MM.1S (cell line): ENCODE measurements around the gene IL27RA.

Source experiments
- CTCF ChIP-seq: fragments of 300-600 bp; sonication (generic); IDR thresholded peaks from 2 replicates; pipeline ENCODE4 v1.5.1; 2016; ENCODE audit warnings: antibody characterized with exemption, low read length, mixed read lengths
- EZH2 ChIP-seq: fragments of 300-600 bp; sonication (generic); optimal IDR thresholded peaks from 2 replicates; pipeline ENCODE3; 2017; ENCODE audit warnings: low read depth, mild to moderate bottlenecking, antibody characterized with exemption, low read length, mixed read lengths

DNA sequence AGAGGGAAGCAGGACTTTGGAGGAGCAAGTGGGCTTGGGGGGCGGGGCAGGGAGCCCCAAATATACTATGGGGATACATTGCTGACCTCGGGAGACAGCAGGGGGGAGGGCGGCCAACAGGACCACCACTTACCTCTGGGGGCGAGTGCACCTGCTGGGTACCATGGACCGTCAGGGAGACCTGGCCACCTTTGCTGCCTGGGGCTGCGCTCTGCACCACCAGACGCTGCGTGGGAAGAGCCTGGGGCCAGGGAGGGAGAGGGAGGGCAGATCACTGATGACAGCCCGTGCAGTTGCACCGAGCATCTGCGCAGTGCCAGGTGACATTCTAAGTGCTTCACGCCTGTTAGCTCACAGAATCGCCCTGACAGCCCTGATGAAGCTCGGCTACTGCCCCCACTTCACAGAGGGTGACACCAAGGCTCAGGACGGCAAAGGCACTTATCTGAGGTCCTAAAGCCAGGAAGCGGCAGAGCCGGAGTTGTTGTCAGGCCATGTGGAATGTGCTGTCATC lies 49.5 kb upstream of the IL27RA start:
- TF ChIP-seq CTCF (no peak), EZH2 (no peak)
